Prostate gland (tissue), 2 donors: Measurements from ENCODE around the gene INO80C. TPM values are rescaled to one million over a fixed set of nuclear protein-coding genes. Genes with fewer than 3 reads are reported as not detected.

Experiments used
- DNase-seq: peaks from one replicate; pipeline ENCODE4 v3.0.0-alpha.2; 2019; ENCODE audit warnings: low spot score
- H3K27ac ChIP-seq, 2 donors: fragments of 200-600 bp; sonication (generic); 2 replicates each; pipeline ENCODE4 v1.5.1; 2017 to 2019
- H3K27me3 ChIP-seq: fragments of 200-600 bp; sonication (generic); replicated peaks from 2 replicates; pipeline ENCODE4 v1.5.1; 2019; ENCODE audit not compliant: insufficient read depth
- H3K36me3 ChIP-seq, 2 donors: fragments of 200-600 bp; sonication (generic); 1 replicate in 1 of 2; 2 replicates in 1 of 2; pipeline versions ENCODE4 v1.5.1 to v1.8.1; 2017 to 2019
- H3K4me1 ChIP-seq: fragments of 200-600 bp; sonication (generic); replicated peaks from 2 replicates; pipeline ENCODE4 v1.5.1; 2019
- H3K4me3 ChIP-seq, 2 donors: fragments of 200-600 bp; sonication (generic); 2 replicates each; pipeline ENCODE4 v1.5.1; 2017 to 2019
- H3K9me3 ChIP-seq: fragments of 200-600 bp; sonication (generic); 2 replicates; pipeline ENCODE4 v1.5.1; 2017
- POLR2A ChIP-seq: fragments of 450-650 bp; IDR thresholded peaks from one replicate; pipeline ENCODE4 v1.6.1; 2016; ENCODE audit warnings: antibody characterized with exemption, mild to moderate bottlenecking
- POLR2AphosphoS5 ChIP-seq: sonication (generic); formaldehyde crosslinking; IDR thresholded peaks from one replicate; pipeline ENCODE4 v1.6.1; 2017; ENCODE audit warnings: antibody characterized with exemption
- WGBS: methylation state at CpG from one replicate; pipeline ENCODE4 v1.1.5; 2018; 5-methylcytosine and 5-hydroxymethylcytosine counted together
- intact Hi-C: fragments of 100-400 bp; cut with DNase I; formaldehyde crosslinking; loops from one replicate; pipeline ENCODE4 v1.14.2; 2022
- total RNA-seq, 2 donors: library from RNA; depleted of rRNA; stranded (reverse); fragments of >200 nt; gene quantifications; one replicate each; pipeline ENCODE4 v1.1.0, GENCODE V29; 2016
- TF ChIP-seq, protein P1 (sequence below), 4 experiments: fragments of 200-600 bp in 2 of 4; fragments of 450-650 bp in 2 of 4; sonication (generic) in 2 of 4; IDR thresholded peaks; 1 replicate in 3 of 4; 2 replicates in 1 of 4; pipeline ENCODE4 v1.5.1; 2016 to 2019; ENCODE audit warnings: antibody characterized with exemption in 4 of 4, mild to moderate bottlenecking in 2 of 4, moderate library complexity in 2 of 4

The INO80C gene
- total RNA-seq, 2 donors from 2014 or later, result 5.0 to 26.4 TPM

DNA sequence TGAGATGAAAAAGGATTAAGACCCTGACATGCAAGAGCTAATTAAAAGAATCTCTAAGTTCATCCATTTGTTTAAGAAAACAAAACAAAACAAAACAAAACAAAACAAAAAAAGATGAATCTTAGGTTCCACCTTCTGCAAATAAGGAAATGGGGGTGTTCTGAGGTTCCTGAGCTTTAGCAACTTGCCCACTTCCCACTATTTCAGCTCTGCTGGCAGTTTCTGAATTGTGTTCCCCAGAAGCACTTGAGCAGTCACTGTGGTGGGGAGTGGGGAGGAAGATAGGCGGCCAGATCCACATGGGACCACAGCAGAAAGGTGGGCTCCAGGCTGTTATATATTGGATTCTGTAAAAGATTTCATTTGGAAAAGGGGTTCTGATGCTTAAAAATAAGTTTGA is 20.3 kb downstream of the INO80C start:
- Histone ChIP-seq H3K4me3 (no peak overlapping the region), H3K27me3 (no peaks in the 10 kb centered on the region), H3K4me1 (no peaks in the 10 kb centered on the region), H3K36me3 (no peaks in the 10 kb centered on the region), H3K9me3 (no peaks in the 10 kb centered on the region), H3K27ac (no peak overlapping the region)
- TF ChIP-seq POLR2A (no peak), POLR2AphosphoS5 (no peak)
- TF ChIP-seq, protein P1, sequence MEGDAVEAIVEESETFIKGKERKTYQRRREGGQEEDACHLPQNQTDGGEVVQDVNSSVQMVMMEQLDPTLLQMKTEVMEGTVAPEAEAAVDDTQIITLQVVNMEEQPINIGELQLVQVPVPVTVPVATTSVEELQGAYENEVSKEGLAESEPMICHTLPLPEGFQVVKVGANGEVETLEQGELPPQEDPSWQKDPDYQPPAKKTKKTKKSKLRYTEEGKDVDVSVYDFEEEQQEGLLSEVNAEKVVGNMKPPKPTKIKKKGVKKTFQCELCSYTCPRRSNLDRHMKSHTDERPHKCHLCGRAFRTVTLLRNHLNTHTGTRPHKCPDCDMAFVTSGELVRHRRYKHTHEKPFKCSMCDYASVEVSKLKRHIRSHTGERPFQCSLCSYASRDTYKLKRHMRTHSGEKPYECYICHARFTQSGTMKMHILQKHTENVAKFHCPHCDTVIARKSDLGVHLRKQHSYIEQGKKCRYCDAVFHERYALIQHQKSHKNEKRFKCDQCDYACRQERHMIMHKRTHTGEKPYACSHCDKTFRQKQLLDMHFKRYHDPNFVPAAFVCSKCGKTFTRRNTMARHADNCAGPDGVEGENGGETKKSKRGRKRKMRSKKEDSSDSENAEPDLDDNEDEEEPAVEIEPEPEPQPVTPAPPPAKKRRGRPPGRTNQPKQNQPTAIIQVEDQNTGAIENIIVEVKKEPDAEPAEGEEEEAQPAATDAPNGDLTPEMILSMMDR (IDR thresholded peaks at IDR 0.05), result no peak
- DNase-seq, result no peak
- WGBS, result 89% methylated on average over 1 of the region's 1 CpG
- intact Hi-C loops, result no loop called here

DNA sequence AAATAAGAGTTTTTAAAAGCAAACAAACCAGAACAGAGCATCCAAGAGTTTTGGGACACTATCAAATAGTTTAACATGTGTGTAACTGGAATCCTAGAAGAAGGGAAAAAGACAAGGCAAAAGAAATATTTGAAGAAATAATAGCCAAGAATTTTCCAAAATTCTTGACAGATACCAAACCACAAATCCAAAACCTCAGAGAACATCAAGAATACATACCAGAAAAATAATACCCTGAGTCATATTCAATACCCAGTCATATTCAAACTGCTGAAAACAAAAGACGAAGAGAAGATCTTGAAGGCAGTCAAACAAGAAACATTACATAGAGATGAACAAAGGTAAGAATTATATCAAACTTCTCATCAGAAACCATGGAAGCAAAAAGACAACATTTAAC is 22.9 kb downstream of the INO80C start:
- H3K27ac ChIP-seq, result no peak overlapping the region
- H3K36me3 ChIP-seq, result no peaks in the 10 kb centered on the region
- 95% methylated on average over 1 of the region's 1 CpG for WGBS
- no peaks in the 10 kb centered on the region for H3K27me3 ChIP-seq
- no peaks in the 10 kb centered on the region for H3K4me1 ChIP-seq
- DNase-seq, result no peak
- intact Hi-C loops, result no loop called here
- H3K9me3 ChIP-seq, result no peaks in the 10 kb centered on the region
- no peak overlapping the region for H3K4me3 ChIP-seq
- no peak for TF ChIP-seq POLR2A
- TF ChIP-seq, protein P1 (IDR thresholded peaks at IDR 0.05), result no peak
- no peak for TF ChIP-seq POLR2AphosphoS5

DNA sequence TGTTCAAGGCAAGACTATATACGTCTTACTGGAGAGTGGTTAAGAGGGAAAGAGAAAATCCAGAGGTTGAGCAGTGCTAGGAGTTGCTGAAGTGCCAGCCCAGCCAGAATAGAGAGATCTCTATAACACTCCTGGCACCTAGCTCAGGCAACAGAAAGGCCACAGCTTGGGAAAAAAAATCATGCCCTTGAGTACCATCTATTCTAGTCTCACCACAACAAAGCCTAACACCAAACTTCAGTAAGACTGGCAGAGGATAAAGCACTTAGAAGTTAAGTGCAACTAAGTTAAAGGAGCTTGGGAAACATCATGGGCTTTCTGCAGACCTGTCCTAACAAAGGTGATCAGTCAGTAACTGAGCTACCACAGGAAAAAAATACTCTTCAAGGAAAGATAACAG is 24.2 kb downstream of the INO80C start:
- intact Hi-C loops, result no loop called here
- Histone ChIP-seq H3K4me3 (no peak overlapping the region), H3K4me1 (no peaks in the 10 kb centered on the region), H3K27me3 (no peaks in the 10 kb centered on the region), H3K36me3 (no peaks in the 10 kb centered on the region), H3K9me3 (no peaks in the 10 kb centered on the region), H3K27ac (no peak overlapping the region)
- WGBS, result 100% methylated on average over 1 of the region's 1 CpG
- TF ChIP-seq, protein P1 (IDR thresholded peaks at IDR 0.05), result no peak
- TF ChIP-seq POLR2AphosphoS5 (no peak), POLR2A (no peak)
- DNase-seq, result no peak

DNA sequence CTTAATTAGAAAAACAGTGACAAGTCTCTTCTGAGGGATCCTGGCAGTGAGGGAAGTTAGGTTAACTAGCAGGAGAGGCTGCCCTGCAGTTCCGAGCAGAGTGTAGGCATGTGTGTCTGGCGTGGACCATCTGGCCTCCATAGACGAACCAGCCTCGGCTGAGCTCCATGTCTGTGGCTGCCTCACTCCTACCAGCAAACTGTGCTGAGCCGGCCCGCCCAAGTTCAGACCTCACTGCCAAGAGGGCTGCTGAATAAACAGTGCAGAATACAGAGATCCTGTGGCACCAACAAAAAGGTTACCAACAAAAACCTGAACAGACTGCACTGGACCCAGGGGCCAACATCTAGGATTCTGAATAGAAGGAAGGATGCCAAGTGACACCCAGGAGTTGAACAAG is 27.3 kb downstream of the INO80C start:
- H3K4me1 ChIP-seq, result no peaks in the 10 kb centered on the region
- H3K4me3 ChIP-seq, result no peak overlapping the region
- peak; percentile 65 for TF ChIP-seq POLR2AphosphoS5
- TF ChIP-seq POLR2A, result no peak
- TF ChIP-seq, protein P1 (IDR thresholded peaks at IDR 0.05), result no peak
- H3K36me3 ChIP-seq, result no peaks in the 10 kb centered on the region
- peak overlapping the region; percentile 41 to 52 for H3K27ac ChIP-seq
- peak; percentile 80 for DNase-seq
- intact Hi-C loops, result no loop called here
- no peaks in the 10 kb centered on the region for H3K9me3 ChIP-seq
- H3K27me3 ChIP-seq, result no peaks in the 10 kb centered on the region
- 21% methylated on average over 6 of the region's 6 CpGs for WGBS

DNA sequence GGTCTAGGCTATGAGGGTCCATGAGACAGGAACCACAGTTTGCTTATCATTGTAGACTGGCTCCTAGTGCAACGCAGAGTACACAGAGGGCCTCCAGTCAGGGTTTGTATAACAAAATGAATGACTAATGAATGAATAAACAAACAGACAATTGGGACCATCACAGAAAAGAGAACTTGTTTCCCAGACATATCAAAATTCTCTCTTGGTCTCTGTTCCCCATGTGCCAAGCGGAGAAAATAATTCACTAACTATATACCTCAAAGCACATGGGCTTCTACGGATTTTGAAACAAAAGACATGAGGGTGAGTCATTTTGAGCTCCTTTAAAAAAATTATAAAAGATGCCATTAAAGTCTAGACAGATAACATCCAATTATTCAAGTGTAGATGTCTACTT is 28.0 kb downstream of the INO80C start:
- H3K4me3 ChIP-seq, result no peak overlapping the region
- H3K27me3 ChIP-seq, result no peaks in the 10 kb centered on the region
- no peak for DNase-seq
- no peaks in the 10 kb centered on the region for H3K4me1 ChIP-seq
- TF ChIP-seq POLR2A, result no peak
- TF ChIP-seq, protein P1 (IDR thresholded peaks at IDR 0.05), result no peak
- no peak for TF ChIP-seq POLR2AphosphoS5
- 82% methylated on average over 3 of the region's 3 CpGs for WGBS
- peak overlapping the region in 1 of 2 donors; percentile 52 for H3K27ac ChIP-seq
- H3K36me3 ChIP-seq, result no peaks in the 10 kb centered on the region
- H3K9me3 ChIP-seq, result no peaks in the 10 kb centered on the region
- intact Hi-C loops, result no loop called here
